NB4 (cell line): Measurements from ENCODE around the gene PODN.

Experiments
- DNase-seq: peaks from one replicate; pipeline ENCODE4 v3.0.0; 2010; ENCODE audit warnings: low read depth
- H3K4me3 ChIP-seq: one replicate; pipeline ENCODE4 v1.5.1; 2011; ENCODE audit warnings: mild to moderate bottlenecking, low read depth, low read length, moderate library complexity
- CTCF ChIP-seq: IDR thresholded peaks from one replicate; pipeline ENCODE4 v1.5.1; 2012; ENCODE audit warnings: low read depth, low read length
- MAX ChIP-seq: IDR thresholded peaks from 2 replicates; pipeline ENCODE4 v1.6.1; 2011; ENCODE audit warnings: low read depth, low read length
- MYC ChIP-seq: IDR thresholded peaks from 2 replicates; pipeline ENCODE4 v1.6.1; 2011; ENCODE audit warnings: low read depth, low read length
- POLR2A ChIP-seq: IDR thresholded peaks from 2 replicates; pipeline ENCODE4 v1.6.1; 2011; ENCODE audit warnings: mild to moderate bottlenecking; ENCODE audit not compliant: insufficient read length; ENCODE audit errors: extremely low read depth

PODN gene

GRCh38 chr1:53116307-53116810, 54.3 kb downstream of the PODN start:
- no peak overlapping the region for H3K4me3 ChIP-seq
- DNase-seq = no peak

GRCh38 chr1:53116933-53117600, 55.1 kb downstream of the PODN start:
- no peak for DNase-seq
- no peak for TF ChIP-seq MYC
- no peak for TF ChIP-seq MAX
- TF ChIP-seq CTCF = no peak
- no peak for TF ChIP-seq POLR2A
- H3K4me3 ChIP-seq = no peak overlapping the region

More at GRCh38 chr1:53116307-53116810, 54.3 kb downstream of the PODN start:
- TF ChIP-seq MAX (no peak), POLR2A (no peak)

GRCh38 chr1:53117836-53118235, 55.8 kb downstream of the PODN start:
- TF ChIP-seq POLR2A (no peak), MYC (no peak), MAX (no peak), CTCF (no peak)
- no peak overlapping the region for H3K4me3 ChIP-seq

GRCh38 chr1:53120659-53121058, 58.6 kb downstream of the PODN start:
- DNase-seq = no peak
- TF ChIP-seq POLR2A = no peak
- no peak for TF ChIP-seq MYC
- no peak for TF ChIP-seq CTCF
- TF ChIP-seq MAX = no peak
- no peak overlapping the region for H3K4me3 ChIP-seq

More at GRCh38 chr1:53117836-53118235, 55.8 kb downstream of the PODN start:
- DNase-seq = no peak

- DNase-seq = peak; percentile 28
- H3K4me3 ChIP-seq = no peak overlapping the region
- TF ChIP-seq CTCF (no peak), POLR2A (no peak), MYC (no peak), MAX (no peak)
Observed at GRCh38 chr1:53121319-53122172, 59.5 kb downstream of the PODN start.
